ENCODE measurements around the gene OTOGL. TPM values are rescaled to one million over a fixed set of nuclear protein-coding genes. Genes with fewer than 3 reads are reported as not detected.

Gene OTOGL
- total RNA-seq, 1 experiment from 2014 or later = 0.44 TPM

GRCh38 chr12:80313209-80313608 lies 213.9 kb downstream of the OTOGL start:
- no peak overlapping the region for H3K27ac ChIP-seq (ENCODE audit: low read length)
- no peak overlapping the region for H3K4me3 ChIP-seq (ENCODE audit: low read length)
- H3K9me3 ChIP-seq (ENCODE audit: low read length) = no peaks in the 10 kb centered on the region
- POLR2A ChIA-PET (ENCODE audit: unreplicated experiment) = no interaction called here
- no peaks in the 10 kb centered on the region for H3F3A ChIP-seq (ENCODE audit: low read length, unreplicated experiment)
- H3K79me2 ChIP-seq (ENCODE audit: low read length) = no peaks in the 10 kb centered on the region
- H3K27me3 ChIP-seq (ENCODE audit: low read length) = no peaks in the 10 kb centered on the region
- H3K36me3 ChIP-seq (ENCODE audit: low read depth, low read length) = no peaks in the 10 kb centered on the region
- intact Hi-C loops (cut with micrococcal nuclease) = loop anchor here (2.0 to 5.0 kb wide), 4 partner anchors 99 to 359 kb away; no protein-coding TSS in a partner anchor
- peak; percentile 49 for DNase-seq
- no peak overlapping the region for H3K9ac ChIP-seq (ENCODE audit: low read length)
- BruUV-seq (replicated peaks) = no TSS peak
- CTCF ChIA-PET = interaction anchor here (0.8 kb wide), 1 partner anchor 118 kb away, joined by 4 read pairs; no protein-coding TSS in a partner anchor
- no peaks in the 10 kb centered on the region for H3K9me2 ChIP-seq (replicated peaks; ENCODE audit: low read length)
- no peak overlapping the region for H3K4me2 ChIP-seq (ENCODE audit: low read length)
- TF ChIP-seq EZH2phosphoT487 (IDR thresholded peaks at IDR 0.05; ENCODE audit: borderline replicate concordance, low read length) (no peak), CTCF (conservative IDR thresholded peaks at IDR 0.05; ENCODE audit: low read depth, low read length) (peak; percentile 55)
- H3K4me1 ChIP-seq (ENCODE audit: insufficient read depth, low read length) = no peaks in the 10 kb centered on the region
- H2AFZ ChIP-seq (ENCODE audit: low read length) = peak overlapping the region; percentile 71
- H4K20me1 ChIP-seq (ENCODE audit: low read length) = no peaks in the 10 kb centered on the region
- ATAC-seq = 0 out of 2 replicates have a peak, but pooled peaks have one; percentile 33

GRCh38 chr12:80314741-80315140 lies 215.4 kb downstream of the OTOGL start:
- Histone ChIP-seq H3K27me3 (ENCODE audit: low read length) (no peaks in the 10 kb centered on the region), H3K79me2 (ENCODE audit: low read length) (no peaks in the 10 kb centered on the region), H3K4me1 (ENCODE audit: insufficient read depth, low read length) (no peaks in the 10 kb centered on the region), H3K9me2 (replicated peaks; ENCODE audit: low read length) (no peaks in the 10 kb centered on the region), H3K36me3 (ENCODE audit: low read depth, low read length) (no peaks in the 10 kb centered on the region), H3K9me3 (ENCODE audit: low read length) (no peaks in the 10 kb centered on the region), H3K4me2 (ENCODE audit: low read length) (no peak overlapping the region), H2AFZ (ENCODE audit: low read length) (no peak overlapping the region), H4K20me1 (ENCODE audit: low read length) (no peaks in the 10 kb centered on the region), H3K9ac (ENCODE audit: low read length) (no peak overlapping the region), H3K27ac (ENCODE audit: low read length) (no peak overlapping the region), H3F3A (ENCODE audit: low read length, unreplicated experiment) (no peaks in the 10 kb centered on the region), H3K4me3 (ENCODE audit: low read length) (no peak overlapping the region)
- intact Hi-C loops (cut with micrococcal nuclease) = loop anchor here (5.0 kb wide), 3 partner anchors 98 to 358 kb away; no protein-coding TSS in a partner anchor
- DNase-seq (no peak), ATAC-seq (no peak)
- CTCF ChIA-PET = interaction anchor here (0.6 kb wide), 1 partner anchor 183 kb away, joined by 3 read pairs; no protein-coding TSS in a partner anchor
- TF ChIP-seq EZH2 (IDR thresholded peaks at IDR 0.05; ENCODE audit: low read length, unreplicated experiment) = no peak
- no peak for TF ChIP-seq CTCF (conservative IDR thresholded peaks at IDR 0.05; ENCODE audit: low read depth, low read length)
- no peak for TF ChIP-seq EZH2phosphoT487 (IDR thresholded peaks at IDR 0.05; ENCODE audit: borderline replicate concordance, low read length)
- POLR2A ChIA-PET (ENCODE audit: unreplicated experiment) = no interaction called here
- no TSS peak for BruUV-seq (replicated peaks)

- no TSS peak for BruUV-seq (replicated peaks)
- H3K9ac ChIP-seq (ENCODE audit: low read length) = no peak overlapping the region
- DNase-seq (no peak), ATAC-seq (no peak)
- H3K27me3 ChIP-seq (ENCODE audit: low read length) = no peaks in the 10 kb centered on the region
- no peak for TF ChIP-seq EZH2phosphoT487 (IDR thresholded peaks at IDR 0.05; ENCODE audit: borderline replicate concordance, low read length)
- no peak for TF ChIP-seq EZH2 (IDR thresholded peaks at IDR 0.05; ENCODE audit: low read length, unreplicated experiment)
- TF ChIP-seq CTCF (conservative IDR thresholded peaks at IDR 0.05; ENCODE audit: low read depth, low read length) = no peak
- peaks cover 4% of the 10 kb centered on the region for H3K4me1 ChIP-seq (ENCODE audit: insufficient read depth, low read length)
- H3K4me2 ChIP-seq (ENCODE audit: low read length) = no peak overlapping the region
- H4K20me1 ChIP-seq (ENCODE audit: low read length) = no peaks in the 10 kb centered on the region
- intact Hi-C loops (cut with micrococcal nuclease) = no loop called here
- CTCF ChIA-PET = no interaction called here
- no peaks in the 10 kb centered on the region for H3K79me2 ChIP-seq (ENCODE audit: low read length)
- H2AFZ ChIP-seq (ENCODE audit: low read length) = no peak overlapping the region
- no peaks in the 10 kb centered on the region for H3K9me3 ChIP-seq (ENCODE audit: low read length)
- H3F3A ChIP-seq (ENCODE audit: low read length, unreplicated experiment) = no peaks in the 10 kb centered on the region
- no peak overlapping the region for H3K27ac ChIP-seq (ENCODE audit: low read length)
- POLR2A ChIA-PET (ENCODE audit: unreplicated experiment) = no interaction called here
- no peaks in the 10 kb centered on the region for H3K36me3 ChIP-seq (ENCODE audit: low read depth, low read length)
- H3K4me3 ChIP-seq (ENCODE audit: low read length) = no peak overlapping the region
- no peaks in the 10 kb centered on the region for H3K9me2 ChIP-seq (replicated peaks; ENCODE audit: low read length)
Observed at GRCh38 chr12:80316222-80316621, 216.9 kb downstream of the OTOGL start.

All from PC-3 (cell line).